ENCODE results near the gene ACTRT2.

The ACTRT2 gene

GRCh38 chr1:3051270-3052268 is 30.3 kb downstream of the ACTRT2 start:
- H4K20me1 ChIP-seq (ENCODE audit: insufficient read depth), result no peaks in the 10 kb centered on the region
- no peak overlapping the region for H3K9ac ChIP-seq

GRCh38 chr1:3052501-3052900 is 31.2 kb downstream of the ACTRT2 start:
- Histone ChIP-seq H3K9ac (no peak overlapping the region), H3K4me2 (no peak overlapping the region), H3K27ac (no peak overlapping the region), H3K79me2 (ENCODE audit: insufficient read depth, low read depth) (no peaks in the 10 kb centered on the region), H3K4me3 (IDR thresholded peaks at IDR 0.05; ENCODE audit: insufficient read depth, low read depth, low read length) (no peak overlapping the region), H2AFZ (ENCODE audit: low read depth) (no peak overlapping the region), H3K36me3 (ENCODE audit: insufficient read depth) (no peaks in the 10 kb centered on the region), H3K4me1 (ENCODE audit: low read depth, poor library complexity, severe bottlenecking) (no peaks in the 10 kb centered on the region), H3K27me3 (ENCODE audit: insufficient read depth, low read depth) (peaks cover 8% of the 10 kb centered on the region), H4K20me1 (ENCODE audit: insufficient read depth) (no peaks in the 10 kb centered on the region)
- TF ChIP-seq CTCF (conservative IDR thresholded peaks at IDR 0.05; ENCODE audit: low read depth, low read length), result no peak

More at GRCh38 chr1:3051270-3052268, 30.3 kb downstream of the ACTRT2 start:
- no peak for TF ChIP-seq CTCF (conservative IDR thresholded peaks at IDR 0.05; ENCODE audit: low read depth, low read length)
- Histone ChIP-seq H3K4me3 (IDR thresholded peaks at IDR 0.05; ENCODE audit: insufficient read depth, low read depth, low read length) (no peak overlapping the region), H3K27ac (no peak overlapping the region), H3K36me3 (ENCODE audit: insufficient read depth) (no peaks in the 10 kb centered on the region), H3K79me2 (ENCODE audit: insufficient read depth, low read depth) (no peaks in the 10 kb centered on the region), H2AFZ (ENCODE audit: low read depth) (no peak overlapping the region), H3K4me1 (ENCODE audit: low read depth, poor library complexity, severe bottlenecking) (no peaks in the 10 kb centered on the region), H3K4me2 (no peak overlapping the region), H3K27me3 (ENCODE audit: insufficient read depth, low read depth) (peaks cover 8% of the 10 kb centered on the region)

- Histone ChIP-seq H3K4me1 (ENCODE audit: low read depth, poor library complexity, severe bottlenecking) (no peaks in the 10 kb centered on the region), H3K4me2 (no peak overlapping the region), H4K20me1 (ENCODE audit: insufficient read depth) (no peaks in the 10 kb centered on the region), H3K79me2 (ENCODE audit: insufficient read depth, low read depth) (no peaks in the 10 kb centered on the region), H3K9ac (no peak overlapping the region), H2AFZ (ENCODE audit: low read depth) (no peak overlapping the region), H3K27me3 (ENCODE audit: insufficient read depth, low read depth) (peaks cover 13% of the 10 kb centered on the region), H3K36me3 (ENCODE audit: insufficient read depth) (no peaks in the 10 kb centered on the region), H3K27ac (no peak overlapping the region), H3K4me3 (IDR thresholded peaks at IDR 0.05; ENCODE audit: insufficient read depth, low read depth, low read length) (no peak overlapping the region)
- no peak for TF ChIP-seq CTCF (conservative IDR thresholded peaks at IDR 0.05; ENCODE audit: low read depth, low read length)
Observed at GRCh38 chr1:3053366-3053980, 32.2 kb downstream of the ACTRT2 start.

GRCh38 chr1:3053986-3054385 is 32.7 kb downstream of the ACTRT2 start:
- Histone ChIP-seq H2AFZ (ENCODE audit: low read depth) (no peak overlapping the region), H3K79me2 (ENCODE audit: insufficient read depth, low read depth) (no peaks in the 10 kb centered on the region), H3K4me3 (IDR thresholded peaks at IDR 0.05; ENCODE audit: insufficient read depth, low read depth, low read length) (no peak overlapping the region), H3K4me1 (ENCODE audit: low read depth, poor library complexity, severe bottlenecking) (no peaks in the 10 kb centered on the region), H3K27me3 (ENCODE audit: insufficient read depth, low read depth) (peaks cover 13% of the 10 kb centered on the region), H4K20me1 (ENCODE audit: insufficient read depth) (no peaks in the 10 kb centered on the region), H3K9ac (no peak overlapping the region), H3K36me3 (ENCODE audit: insufficient read depth) (no peaks in the 10 kb centered on the region), H3K4me2 (no peak overlapping the region), H3K27ac (no peak overlapping the region)
- no peak for TF ChIP-seq CTCF (conservative IDR thresholded peaks at IDR 0.05; ENCODE audit: low read depth, low read length)

Measured in KMS-11 (cell line).